GM12891 (cell line): ENCODE data around the gene MPP1.

ENCODE experiments used
- DNase-seq: peaks from one replicate; pipeline ENCODE4 v3.0.0; 2011; ENCODE audit warnings: low spot score; ENCODE audit not compliant: insufficient read length
- FAIRE-seq: peaks from 2 replicates; lab custom pipeline; 2011; peaks lifted over from hg19 to GRCh38; lab: Jason Lieb, UNC
- PAX5 ChIP-seq: IDR thresholded peaks from 2 replicates; pipeline ENCODE4 v1.6.1; 2011; ENCODE audit warnings: low read length, moderate library complexity, mild to moderate bottlenecking; ENCODE audit not compliant: insufficient read depth, severe bottlenecking
- POLR2A ChIP-seq: IDR thresholded peaks from 2 replicates; pipeline ENCODE4 v1.6.1; 2011; ENCODE audit warnings: low read depth, low read length, control low read depth
- POLR2AphosphoS5 ChIP-seq: IDR thresholded peaks from 2 replicates; pipeline ENCODE4 v1.6.1; 2011; ENCODE audit warnings: low read depth, low read length, control low read depth
- POU2F2 ChIP-seq: IDR thresholded peaks from 2 replicates; pipeline ENCODE4 v1.6.1; 2011; ENCODE audit warnings: low read depth, mild to moderate bottlenecking, control low read depth, low read length, moderate library complexity
- SPI1 ChIP-seq: IDR thresholded peaks from 2 replicates; pipeline ENCODE4 v1.6.1; 2011; ENCODE audit warnings: low read depth, low read length, control low read depth
- TAF1 ChIP-seq: IDR thresholded peaks from 2 replicates; pipeline ENCODE4 v1.6.1; 2011; ENCODE audit warnings: low read depth, low read length, control low read depth

Gene MPP1

GRCh38 chrX:154813801-154814200, 8.5 kb upstream of the MPP1 start:
- DNase-seq (no peak), FAIRE-seq (peak; percentile 23)
- TF ChIP-seq POU2F2 (no peak), PAX5 (no peak), SPI1 (no peak), POLR2AphosphoS5 (no peak)

GRCh38 chrX:154812341-154813101, 7.2 kb upstream of the MPP1 start:
- TF ChIP-seq POU2F2 (no peak), TAF1 (no peak), POLR2AphosphoS5 (no peak), SPI1 (no peak), POLR2A (no peak), PAX5 (no peak)
- FAIRE-seq (no peak), DNase-seq (no peak)

GRCh38 chrX:154809939-154810665, 4.8 kb upstream of the MPP1 start:
- DNase-seq (no peak), FAIRE-seq (no peak)
- no peak for TF ChIP-seq POU2F2
- no peak for TF ChIP-seq POLR2A
- no peak for TF ChIP-seq PAX5
- TF ChIP-seq POLR2AphosphoS5: no peak
- no peak for TF ChIP-seq TAF1
- no peak for TF ChIP-seq SPI1

GRCh38 chrX:154806837-154807501, 1.7 kb upstream of the MPP1 start:
- FAIRE-seq (no peak), DNase-seq (no peak)
- TF ChIP-seq POU2F2: no peak
- TF ChIP-seq POLR2A: no peak
- no peak for TF ChIP-seq PAX5
- TF ChIP-seq POLR2AphosphoS5: no peak
- TF ChIP-seq TAF1: no peak
- TF ChIP-seq SPI1: no peak

- TF ChIP-seq POU2F2 (no peak), PAX5 (no peak), TAF1 (no peak), POLR2AphosphoS5 (no peak), POLR2A (no peak), SPI1 (no peak)
- DNase-seq (no peak), FAIRE-seq (no peak)
Observed at GRCh38 chrX:154805696-154806091, 409 bp upstream of the MPP1 start.

- FAIRE-seq: peak; percentile 71
- no peak for DNase-seq
- TF ChIP-seq POLR2AphosphoS5 (no peak), PAX5 (no peak), POLR2A (no peak), POU2F2 (no peak), TAF1 (no peak), SPI1 (no peak)
Observed at GRCh38 chrX:154804261-154804956, 876 bp downstream of the MPP1 start.

- no peak for FAIRE-seq
- TF ChIP-seq POU2F2: no peak
- TF ChIP-seq PAX5: no peak
- TF ChIP-seq POLR2A: no peak
- no peak for TF ChIP-seq TAF1
- no peak for TF ChIP-seq POLR2AphosphoS5
- no peak for TF ChIP-seq SPI1
Observed at GRCh38 chrX:154802947-154803346, 2.3 kb downstream of the MPP1 start.

GRCh38 chrX:154800478-154801210, 4.6 kb downstream of the MPP1 start:
- TF ChIP-seq POLR2AphosphoS5: no peak
- no peak for TF ChIP-seq TAF1
- no peak for TF ChIP-seq PAX5
- no peak for TF ChIP-seq POU2F2
- no peak for TF ChIP-seq POLR2A
- TF ChIP-seq SPI1: no peak
- FAIRE-seq (peak; percentile 35), DNase-seq (no peak)

More at GRCh38 chrX:154802947-154803346, 2.3 kb downstream of the MPP1 start:
- DNase-seq: no peak
